NCI-H128 (cell line): ENCODE data around the gene CRYL1.

Experiments
- DNase-seq: peaks from one replicate; lab custom pipeline; 2025; ENCODE audit not compliant: unreplicated experiment; lab: John Stamatoyannopoulos, UW

Gene CRYL1

GRCh38 chr13:20528452-20528851, 2.8 kb upstream of the CRYL1 start:
- DNase-seq: no peak

GRCh38 chr13:20526664-20527063, 1.0 kb upstream of the CRYL1 start:
- DNase-seq: no peak

GRCh38 chr13:20525144-20525600, 485 bp downstream of the CRYL1 start:
- DNase-seq: no peak

- DNase-seq: no peak
Observed at GRCh38 chr13:20521364-20522115, 4.1 kb downstream of the CRYL1 start.

GRCh38 chr13:20519875-20520274, 5.8 kb downstream of the CRYL1 start:
- no peak for DNase-seq

GRCh38 chr13:20518660-20519100, 7.0 kb downstream of the CRYL1 start:
- no peak for DNase-seq

- DNase-seq: no peak
Observed at GRCh38 chr13:20514866-20515265, 10.8 kb downstream of the CRYL1 start.

GRCh38 chr13:20513466-20513995, 12.1 kb downstream of the CRYL1 start:
- no peak for DNase-seq

GRCh38 chr13:20512042-20512683, 13.5 kb downstream of the CRYL1 start:
- DNase-seq: no peak

- no peak for DNase-seq
Observed at GRCh38 chr13:20506696-20507095, 19.0 kb downstream of the CRYL1 start.

- no peak for DNase-seq
Observed at GRCh38 chr13:20505405-20506366, 20.0 kb downstream of the CRYL1 start.

- DNase-seq: no peak
Observed at GRCh38 chr13:20503088-20504083, 22.3 kb downstream of the CRYL1 start.

- DNase-seq: no peak
Observed at GRCh38 chr13:20501592-20501991, 24.1 kb downstream of the CRYL1 start.

- no peak for DNase-seq
Observed at GRCh38 chr13:20501120-20501519, 24.5 kb downstream of the CRYL1 start.

- DNase-seq: no peak
Observed at GRCh38 chr13:20499986-20500385, 25.7 kb downstream of the CRYL1 start.

GRCh38 chr13:20498659-20499058, 27.0 kb downstream of the CRYL1 start:
- no peak for DNase-seq

GRCh38 chr13:20498129-20498528, 27.5 kb downstream of the CRYL1 start:
- DNase-seq: no peak

- no peak for DNase-seq
Observed at GRCh38 chr13:20497006-20497775, 28.5 kb downstream of the CRYL1 start.
